Measurements from ENCODE around the gene STK32C.
A peak's percentile ranks its signal among the peaks of the same experiment; 100 is the strongest.

Gene STK32C

GRCh38 chr10:132307823-132308586 lies at the start of gene STK32C:
TSS of gene STK32C (minus strand) at chr10:132307950. CDS start at chr10:132307833, 117 bp downstream.
- DNase-seq, result peak; percentile 33 to 52

GRCh38 chr10:132356621-132357195 lies 49.0 kb upstream of the STK32C start:
- no peak for DNase-seq

- DNase-seq, result no peak
Observed at GRCh38 chr10:132355754-132356153, 48.0 kb upstream of the STK32C start.

- no peak for DNase-seq
Observed at GRCh38 chr10:132355297-132355696, 47.5 kb upstream of the STK32C start.

- no peak for DNase-seq
Observed at GRCh38 chr10:132354356-132355094, 46.8 kb upstream of the STK32C start.

- DNase-seq, result no peak
Observed at GRCh38 chr10:132353456-132354355, 46.0 kb upstream of the STK32C start.

GRCh38 chr10:132352462-132353308 lies 44.9 kb upstream of the STK32C start:
- peak in 1 of 2 experiments; percentile 17 for DNase-seq

- no peak for DNase-seq
Observed at GRCh38 chr10:132351611-132352010, 43.9 kb upstream of the STK32C start.

- DNase-seq, result no peak
Observed at GRCh38 chr10:132350946-132351345, 43.2 kb upstream of the STK32C start.

GRCh38 chr10:132350391-132350790 lies 42.6 kb upstream of the STK32C start:
- no peak for DNase-seq

- no peak for DNase-seq
Observed at GRCh38 chr10:132349766-132350165, 42.0 kb upstream of the STK32C start.

- DNase-seq, result no peak
Observed at GRCh38 chr10:132347931-132348267, 40.1 kb upstream of the STK32C start.

- no peak for DNase-seq
Observed at GRCh38 chr10:132347211-132347930, 39.6 kb upstream of the STK32C start.

GRCh38 chr10:132346806-132347205 lies 39.1 kb upstream of the STK32C start:
- no peak for DNase-seq

GRCh38 chr10:132345345-132345744 lies 37.6 kb upstream of the STK32C start:
- no peak for DNase-seq

- no peak for DNase-seq
Observed at GRCh38 chr10:132344386-132344785, 36.6 kb upstream of the STK32C start.

- DNase-seq, result no peak
Observed at GRCh38 chr10:132342553-132342952, 34.8 kb upstream of the STK32C start.

- DNase-seq, result no peak
Observed at GRCh38 chr10:132341781-132342180, 34.0 kb upstream of the STK32C start.

GRCh38 chr10:132341017-132341416 lies 33.3 kb upstream of the STK32C start:
- no peak for DNase-seq

GRCh38 chr10:132339276-132339675 lies 31.5 kb upstream of the STK32C start:
- no peak for DNase-seq

GRCh38 chr10:132338876-132339275 lies 31.1 kb upstream of the STK32C start:
- DNase-seq, result no peak

All from NCI-H524 (cell line).